Fibroblast of lung (primary cell): Measurements from ENCODE around the gene NPTX2. TPM values are rescaled to one million over a fixed set of nuclear protein-coding genes. Genes with fewer than 3 reads are reported as not detected.

Experiments
- DNase-seq, 2 donors: peaks; one replicate each; pipeline versions ENCODE4 v3.0.0 to v3.0.0-alpha.2; 2010; ENCODE audit warnings: low read depth in 2 of 2
- H2AFZ ChIP-seq: 2 replicates; pipeline ENCODE4 v1.5.1; 2012; ENCODE audit warnings: low read length, control low read depth, inconsistent platforms
- H3K27ac ChIP-seq: 2 replicates; pipeline ENCODE4 v1.5.1; 2011; ENCODE audit warnings: low read length, control low read depth; ENCODE audit not compliant: insufficient read depth
- H3K27me3 ChIP-seq: 2 replicates; pipeline ENCODE4 v1.5.1; 2011; ENCODE audit warnings: mild to moderate bottlenecking, low read length; ENCODE audit not compliant: control insufficient read depth, insufficient read depth
- H3K36me3 ChIP-seq: 2 replicates; pipeline ENCODE4 v1.5.1; 2011; ENCODE audit warnings: low read length; ENCODE audit not compliant: control insufficient read depth, insufficient read depth
- H3K4me1 ChIP-seq: 2 replicates; pipeline ENCODE4 v1.5.1; 2011; ENCODE audit warnings: low read length; ENCODE audit not compliant: control insufficient read depth, insufficient read depth; ENCODE audit errors: extremely low read depth
- H3K4me2 ChIP-seq: 2 replicates; pipeline ENCODE4 v1.5.1; 2011; ENCODE audit warnings: low read length, control low read depth; ENCODE audit not compliant: insufficient read depth; ENCODE audit errors: extremely low read depth
- H3K4me3 ChIP-seq, 4 experiments: fragments of 200-600 bp in 1 of 4; sonication (generic) in 1 of 4; replicated peaks in 1 of 4; 2 replicates each; pipeline ENCODE4 v1.5.1; 2011 to 2016; ENCODE audit warnings: low read length in 4 of 4, low read depth in 3 of 4, mild to moderate bottlenecking in 3 of 4, control low read depth in 2 of 4, inconsistent platforms in 1 of 4, mixed read lengths in 1 of 4; ENCODE audit not compliant: insufficient read depth in 1 of 4; ENCODE audit errors: control extremely low read depth in 1 of 4
- H3K79me2 ChIP-seq: 2 replicates; pipeline ENCODE4 v1.5.1; 2012; ENCODE audit warnings: mild to moderate bottlenecking, low read length, inconsistent platforms; ENCODE audit not compliant: control insufficient read depth, insufficient read depth
- H3K9ac ChIP-seq: 2 replicates; pipeline ENCODE4 v1.5.1; 2011; ENCODE audit warnings: mild to moderate bottlenecking, low read length, control low read depth; ENCODE audit not compliant: insufficient read depth
- H3K9me3 ChIP-seq: 2 replicates; pipeline ENCODE4 v1.5.1; 2012; ENCODE audit warnings: low read depth, low read length; ENCODE audit not compliant: control insufficient read depth, insufficient read depth
- H4K20me1 ChIP-seq: 2 replicates; pipeline ENCODE4 v1.5.1; 2011; ENCODE audit warnings: low read length; ENCODE audit not compliant: control insufficient read depth, insufficient read depth; ENCODE audit errors: extremely low read depth
- CTCF ChIP-seq, 2 donors: IDR thresholded peaks in 1 of 2; conservative IDR thresholded peaks in 1 of 2; 1 replicate in 1 of 2; 2 replicates in 1 of 2; pipeline ENCODE4 v1.5.1; 2011 to 2012; ENCODE audit warnings: low read length in 2 of 2, control low read depth in 1 of 2, inconsistent platforms in 1 of 2, low read depth in 1 of 2, mild to moderate bottlenecking in 1 of 2
- EZH2 ChIP-seq: IDR thresholded peaks from 2 replicates; pipeline ENCODE4 v1.5.1; 2012; ENCODE audit warnings: low read length, control low read depth, mild to moderate bottlenecking; ENCODE audit errors: missing control alignments
- polyA plus RNA-seq, 2 donors: library from polyadenylated mRNA; depleted of rRNA in 1 of 2; stranded (reverse) in 1 of 2; unstranded in 1 of 2; fragments of >200 nt; gene quantifications; 2 replicates each; pipeline ENCODE4 v1.2.1, GENCODE V29; 2011 to 2012; ENCODE audit warnings: missing spikeins in 1 of 2
- total RNA-seq: library from RNA; depleted of rRNA; stranded (reverse); fragments of >200 nt; gene quantifications from 2 replicates; pipeline ENCODE4 v1.2.1, GENCODE V29; 2014

Gene NPTX2
- total and polyA plus RNA-seq, 2 donors (not counting 1 experiment from before 2014, with no cell fraction given) = under 0.01 to 0.03 TPM

- no peaks in the 10 kb centered on the region for H4K20me1 ChIP-seq
- no peaks in the 10 kb centered on the region for H3K36me3 ChIP-seq
- no peak overlapping the region for H3K4me3 ChIP-seq
- DNase-seq = no peak
- no peak overlapping the region for H3K9ac ChIP-seq
- no peaks in the 10 kb centered on the region for H3K9me3 ChIP-seq
- H3K4me1 ChIP-seq = no peaks in the 10 kb centered on the region
- H2AFZ ChIP-seq = no peak overlapping the region
- H3K27ac ChIP-seq = no peak overlapping the region
- H3K79me2 ChIP-seq = no peaks in the 10 kb centered on the region
- no peaks in the 10 kb centered on the region for H3K27me3 ChIP-seq
- no peak for TF ChIP-seq EZH2
- no peak for TF ChIP-seq CTCF (conservative IDR thresholded peaks at IDR 0.05 in 1 of 2, IDR thresholded peaks at IDR 0.05 in 1 of 2; ENCODE audit: low read depth in 1 of 2, low read length in 2 of 2)
- H3K4me2 ChIP-seq = no peak overlapping the region
Observed at GRCh38 chr7:98643236-98643985, 26.3 kb downstream of the NPTX2 start.

- no peak for DNase-seq
- Histone ChIP-seq H3K79me2 (no peaks in the 10 kb centered on the region), H3K27ac (no peak overlapping the region), H4K20me1 (no peaks in the 10 kb centered on the region), H3K36me3 (no peaks in the 10 kb centered on the region), H3K4me2 (no peak overlapping the region), H2AFZ (no peak overlapping the region), H3K27me3 (no peaks in the 10 kb centered on the region), H3K9ac (no peak overlapping the region), H3K4me3 (no peak overlapping the region), H3K4me1 (no peaks in the 10 kb centered on the region), H3K9me3 (no peaks in the 10 kb centered on the region)
- TF ChIP-seq CTCF (conservative IDR thresholded peaks at IDR 0.05 in 1 of 2, IDR thresholded peaks at IDR 0.05 in 1 of 2; ENCODE audit: low read depth in 1 of 2, low read length in 2 of 2) = no peak
- no peak for TF ChIP-seq EZH2
Observed at GRCh38 chr7:98646465-98646864, 29.4 kb downstream of the NPTX2 start.

- TF ChIP-seq EZH2 (no peak), CTCF (conservative IDR thresholded peaks at IDR 0.05 in 1 of 2, IDR thresholded peaks at IDR 0.05 in 1 of 2; ENCODE audit: low read depth in 1 of 2, low read length in 2 of 2) (no peak)
- H2AFZ ChIP-seq = no peak overlapping the region
- no peaks in the 10 kb centered on the region for H3K36me3 ChIP-seq
- H3K79me2 ChIP-seq = no peaks in the 10 kb centered on the region
- H3K9me3 ChIP-seq = no peaks in the 10 kb centered on the region
- no peaks in the 10 kb centered on the region for H4K20me1 ChIP-seq
- H3K9ac ChIP-seq = no peak overlapping the region
- no peak overlapping the region for H3K4me2 ChIP-seq
- H3K27ac ChIP-seq = no peak overlapping the region
- no peaks in the 10 kb centered on the region for H3K27me3 ChIP-seq
- DNase-seq = no peak
- H3K4me1 ChIP-seq = no peaks in the 10 kb centered on the region
- H3K4me3 ChIP-seq = no peak overlapping the region
Observed at GRCh38 chr7:98647326-98647725, 30.2 kb downstream of the NPTX2 start.
